ENCODE data around the gene TBXAS1. TPM values are rescaled to one million over a fixed set of nuclear protein-coding genes. Genes with fewer than 3 reads are reported as not detected.
"Not testable (repeated sequence)": the region's sequence is repeated elsewhere in the genome, so short reads cannot be mapped to it uniquely, and the experiment has no call there.

TBXAS1 gene
- polyA plus RNA-seq, 1 experiment: 53.2 TPM

GRCh38 chr7:139838876-139839275 is 9.8 kb downstream of the TBXAS1 start:
- Histone ChIP-seq H3K27ac (ENCODE audit: low read depth, low read length) (no peak overlapping the region), H3K4me3 (ENCODE audit: low read depth, low read length) (no peak overlapping the region), H3K9me3 (ENCODE audit: control insufficient read depth, insufficient read depth, low read length) (no peaks in the 10 kb centered on the region), H3K27me3 (ENCODE audit: control insufficient read depth, insufficient read depth, low read length) (no peaks in the 10 kb centered on the region)
- ChIA-PET POLR2A (interaction anchor here (0.9 kb wide), 1 partner anchor 16 kb away, joined by 3 read pairs; no protein-coding TSS in a partner anchor), CTCF (interaction anchor here (0.8 kb wide), 1 partner anchor 220 kb away, joined by 3 read pairs; no protein-coding TSS in a partner anchor)
- DNase-seq (ENCODE audit: low read depth, low spot score): no peak
- TF ChIP-seq CTCF (IDR thresholded peaks at IDR 0.05; ENCODE audit: low read depth, low read length): no peak

GRCh38 chr7:139840776-139841175 is 11.7 kb downstream of the TBXAS1 start:
- ChIA-PET CTCF (no interaction called here), POLR2A (no interaction called here)
- H3K27ac ChIP-seq (ENCODE audit: low read depth, low read length): no peak overlapping the region
- H3K4me3 ChIP-seq (ENCODE audit: low read depth, low read length): no peak overlapping the region
- DNase-seq (ENCODE audit: low read depth, low spot score): no peak
- TF ChIP-seq CTCF (IDR thresholded peaks at IDR 0.05; ENCODE audit: low read depth, low read length): no peak
- H3K27me3 ChIP-seq (ENCODE audit: control insufficient read depth, insufficient read depth, low read length): no peaks in the 10 kb centered on the region
- no peaks in the 10 kb centered on the region for H3K9me3 ChIP-seq (ENCODE audit: control insufficient read depth, insufficient read depth, low read length)

GRCh38 chr7:139842401-139843210 is 13.5 kb downstream of the TBXAS1 start:
- ChIA-PET CTCF (no interaction called here), POLR2A (no interaction called here)
- TF ChIP-seq CTCF (IDR thresholded peaks at IDR 0.05; ENCODE audit: low read depth, low read length): no peak
- peak; percentile 38 for DNase-seq (ENCODE audit: low read depth, low spot score)
- H3K4me3 ChIP-seq (ENCODE audit: low read depth, low read length): no peak overlapping the region
- H3K27ac ChIP-seq (ENCODE audit: low read depth, low read length): no peak overlapping the region
- no peaks in the 10 kb centered on the region for H3K27me3 ChIP-seq (ENCODE audit: control insufficient read depth, insufficient read depth, low read length)
- no peaks in the 10 kb centered on the region for H3K9me3 ChIP-seq (ENCODE audit: control insufficient read depth, insufficient read depth, low read length)

GRCh38 chr7:139843211-139843537 is 14.1 kb downstream of the TBXAS1 start:
- H3K9me3 ChIP-seq (ENCODE audit: control insufficient read depth, insufficient read depth, low read length); H3K27ac ChIP-seq (ENCODE audit: low read depth, low read length); CTCF ChIA-PET; H3K4me3 ChIP-seq (ENCODE audit: low read depth, low read length); H3K27me3 ChIP-seq (ENCODE audit: control insufficient read depth, insufficient read depth, low read length); DNase-seq (ENCODE audit: low read depth, low spot score); POLR2A ChIA-PET: not testable (repeated sequence)

GRCh38 chr7:139844779-139845442 is 15.8 kb downstream of the TBXAS1 start:
- Histone ChIP-seq H3K27me3 (ENCODE audit: control insufficient read depth, insufficient read depth, low read length) (no peaks in the 10 kb centered on the region), H3K27ac (ENCODE audit: low read depth, low read length) (no peak overlapping the region), H3K4me3 (ENCODE audit: low read depth, low read length) (no peak overlapping the region), H3K9me3 (ENCODE audit: control insufficient read depth, insufficient read depth, low read length) (0 out of 2 replicates have a peak, but pooled peaks cover 3% of the 10 kb centered on the region)
- ChIA-PET POLR2A (no interaction called here), CTCF (no interaction called here)
- no peak for TF ChIP-seq CTCF (IDR thresholded peaks at IDR 0.05; ENCODE audit: low read depth, low read length)
- no peak for DNase-seq (ENCODE audit: low read depth, low spot score)
